NCI-H345 treated with DMSO at 0.1 percent for 48 hours (cell line): ENCODE data around the gene MT1E.
"Not testable (repeated sequence)": the region's sequence is repeated elsewhere in the genome, so short reads cannot be mapped to it uniquely, and the experiment has no call there.

Experiments used
- DNase-seq: peaks from one replicate; lab custom pipeline; 2025; ENCODE audit not compliant: unreplicated experiment; lab: John Stamatoyannopoulos, UW

The MT1E gene

GRCh38 chr16:56643080-56643778 lies 17.6 kb downstream of the MT1E start:
- DNase-seq = no peak

GRCh38 chr16:56643833-56644232 lies 18.3 kb downstream of the MT1E start:
- DNase-seq = no peak

- DNase-seq = no peak
Observed at GRCh38 chr16:56645311-56645710, 19.7 kb downstream of the MT1E start.

GRCh38 chr16:56645838-56646237 lies 20.3 kb downstream of the MT1E start:
- DNase-seq = no peak

- no peak for DNase-seq
Observed at GRCh38 chr16:56647641-56648431, 22.3 kb downstream of the MT1E start.

- DNase-seq = no peak
Observed at GRCh38 chr16:56649271-56649670, 23.7 kb downstream of the MT1E start.

- no peak for DNase-seq
Observed at GRCh38 chr16:56649820-56650219, 24.2 kb downstream of the MT1E start.

GRCh38 chr16:56651586-56651985 lies 26.0 kb downstream of the MT1E start, which contains the start of gene MT1B:
MT1B (plus strand) TSS chr16:56651886; CDS start chr16:56651954, 68 bp downstream.
- no peak for DNase-seq

GRCh38 chr16:56652600-56652999 lies 27.0 kb downstream of the MT1E start:
- no peak for DNase-seq

GRCh38 chr16:56653218-56653617 lies 27.6 kb downstream of the MT1E start:
- no peak for DNase-seq

- peak; percentile 7 for DNase-seq
Observed at GRCh38 chr16:56657555-56658326, 32.2 kb downstream of the MT1E start, which contains the start of gene MT1F. MT1F (plus strand) TSS chr16:56657959; CDS start chr16:56658059, 100 bp downstream.

GRCh38 chr16:56658327-56658875 lies 32.8 kb downstream of the MT1E start:
- no peak for DNase-seq

- no peak for DNase-seq
Observed at GRCh38 chr16:56662357-56663354, 37.1 kb downstream of the MT1E start.

GRCh38 chr16:56664506-56664905 lies 38.9 kb downstream of the MT1E start:
- no peak for DNase-seq

- DNase-seq = not testable (repeated sequence)
Observed at GRCh38 chr16:56665286-56666261, 40.0 kb downstream of the MT1E start.

- no peak for DNase-seq
Observed at GRCh38 chr16:56667581-56668571, 42.3 kb downstream of the MT1E start, which contains the start of gene MT1G. MT1G (minus strand) TSS chr16:56668065; CDS start chr16:56667993, 72 bp downstream.
